T-helper 1 cell treated with Interleukin-12 subunit alpha and Interleukin-12 subunit beta and Interleukin-4 antibody, amounts not matched to agents 30 μg/mL and 1 μg/mL, for 36 hours (primary cell): ENCODE data around the gene NISCH.

ENCODE experiments used
- H3K27ac Mint-ChIP-seq: one replicate; pipeline ENCODE4 v1.8.0; 2021; ENCODE audit warnings: mild to moderate bottlenecking, mixed read lengths
- H3K27me3 Mint-ChIP-seq: one replicate; pipeline ENCODE4 v1.8.0; 2021; ENCODE audit warnings: low read depth, mixed read lengths
- H3K36me3 Mint-ChIP-seq: one replicate; pipeline ENCODE4 v1.8.0; 2021; ENCODE audit warnings: low read depth, mixed read lengths
- H3K4me1 Mint-ChIP-seq: one replicate; pipeline ENCODE4 v1.8.0; 2021; ENCODE audit warnings: low read depth, mixed read lengths
- H3K4me3 Mint-ChIP-seq: one replicate; pipeline ENCODE4 v1.8.0; 2021; ENCODE audit warnings: mild to moderate bottlenecking, moderate library complexity, mixed read lengths
- H3K9me3 Mint-ChIP-seq: one replicate; pipeline ENCODE4 v1.8.0; 2021; ENCODE audit warnings: mixed read lengths

Gene NISCH

DNA sequence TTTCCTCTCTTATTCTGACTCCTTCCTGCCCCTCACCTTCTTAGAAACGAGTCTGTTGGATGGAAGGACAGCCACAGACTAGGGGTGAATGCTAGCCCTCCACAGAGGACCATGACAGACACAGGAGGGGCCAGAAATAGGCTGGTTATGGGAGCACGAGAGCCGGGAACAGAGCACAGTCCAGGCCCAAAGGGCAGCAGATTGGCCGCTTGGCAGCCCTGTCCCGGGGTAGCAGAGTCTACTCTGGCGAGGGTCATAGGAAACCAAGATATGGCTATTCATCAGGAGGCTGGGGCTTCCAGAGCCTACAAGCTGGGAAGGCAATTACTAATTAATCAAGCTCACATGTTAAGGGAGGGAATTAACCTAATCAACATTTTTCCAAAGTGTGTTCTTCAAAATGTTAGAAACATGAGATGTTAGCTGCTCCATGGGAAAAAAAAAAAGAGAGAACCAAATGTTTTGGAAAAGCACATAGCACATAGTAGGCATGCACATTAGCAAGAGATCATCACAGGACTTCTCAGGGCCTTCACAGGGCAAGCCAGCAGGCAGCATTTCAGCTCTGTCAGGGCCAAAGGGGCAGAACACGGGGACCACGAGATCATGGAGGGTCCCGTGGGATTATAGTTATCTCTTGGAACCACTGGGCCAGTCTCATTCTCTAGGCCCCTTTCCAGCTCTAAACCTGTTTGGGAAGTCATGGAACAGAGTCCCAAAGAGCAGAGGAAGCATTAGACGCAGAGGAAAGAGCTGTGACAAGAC lies 23.8 kb upstream of the NISCH start:
- no peak overlapping the region for H3K4me3 Mint-ChIP-seq

DNA sequence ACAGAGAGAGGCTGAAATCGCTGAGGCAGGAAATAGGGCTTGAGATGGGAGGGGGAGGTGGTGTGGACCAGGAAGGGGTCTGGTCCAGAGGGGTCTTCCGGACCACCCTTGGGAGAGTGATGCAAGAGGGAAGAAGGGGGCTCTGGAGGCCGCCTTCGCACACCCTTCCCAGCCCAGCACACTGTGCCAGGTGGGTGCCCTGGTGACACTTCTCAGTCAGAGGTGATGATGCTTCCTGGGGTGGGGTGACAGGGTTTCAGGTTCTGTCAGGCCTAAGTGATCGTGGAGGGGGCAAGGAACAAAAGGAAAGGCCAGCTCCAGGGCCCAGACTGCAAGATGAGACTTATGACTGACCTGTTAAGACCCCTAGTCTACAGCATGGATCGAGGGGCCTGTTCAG lies 23.2 kb upstream of the NISCH start:
- Mint-ChIP-seq H3K4me1 (peaks cover 4% of the 10 kb centered on the region), H3K27ac (no peak overlapping the region), H3K36me3 (no peaks in the 10 kb centered on the region), H3K27me3 (peaks cover 7% of the 10 kb centered on the region), H3K4me3 (no peak overlapping the region), H3K9me3 (no peaks in the 10 kb centered on the region)

More for the DNA sequence above, 23.8 kb upstream of the NISCH start:
- H3K36me3 Mint-ChIP-seq = no peaks in the 10 kb centered on the region
- no peaks in the 10 kb centered on the region for H3K9me3 Mint-ChIP-seq
- H3K4me1 Mint-ChIP-seq = peaks cover 4% of the 10 kb centered on the region
- H3K27me3 Mint-ChIP-seq = peaks cover 7% of the 10 kb centered on the region
- H3K27ac Mint-ChIP-seq = no peak overlapping the region

DNA sequence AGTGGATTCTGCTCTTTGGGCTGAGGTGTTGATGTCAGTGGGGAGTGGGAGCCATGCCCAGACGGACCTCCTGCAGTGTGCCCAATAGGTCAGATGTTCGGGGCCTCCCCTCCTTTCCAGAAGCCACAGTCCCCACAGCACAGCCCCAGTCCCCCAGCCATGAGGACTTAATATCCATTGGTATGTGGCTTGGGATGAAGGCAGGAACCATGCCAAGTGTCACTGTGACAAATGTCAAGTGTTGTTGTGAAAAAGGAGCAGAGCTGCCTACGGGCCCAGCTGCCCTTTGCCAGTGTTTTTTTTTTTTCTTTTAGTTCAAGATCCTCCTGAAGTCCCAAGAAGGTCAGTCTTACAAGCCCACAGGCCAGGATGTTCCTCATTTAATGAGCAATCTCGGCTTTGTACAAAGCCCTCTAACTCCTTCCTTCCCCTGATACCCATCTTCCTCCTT lies 22.7 kb upstream of the NISCH start:
- Mint-ChIP-seq H3K4me1 (peaks cover 4% of the 10 kb centered on the region), H3K4me3 (no peak overlapping the region), H3K9me3 (no peaks in the 10 kb centered on the region), H3K27ac (no peak overlapping the region), H3K36me3 (no peaks in the 10 kb centered on the region), H3K27me3 (peaks cover 7% of the 10 kb centered on the region)

DNA sequence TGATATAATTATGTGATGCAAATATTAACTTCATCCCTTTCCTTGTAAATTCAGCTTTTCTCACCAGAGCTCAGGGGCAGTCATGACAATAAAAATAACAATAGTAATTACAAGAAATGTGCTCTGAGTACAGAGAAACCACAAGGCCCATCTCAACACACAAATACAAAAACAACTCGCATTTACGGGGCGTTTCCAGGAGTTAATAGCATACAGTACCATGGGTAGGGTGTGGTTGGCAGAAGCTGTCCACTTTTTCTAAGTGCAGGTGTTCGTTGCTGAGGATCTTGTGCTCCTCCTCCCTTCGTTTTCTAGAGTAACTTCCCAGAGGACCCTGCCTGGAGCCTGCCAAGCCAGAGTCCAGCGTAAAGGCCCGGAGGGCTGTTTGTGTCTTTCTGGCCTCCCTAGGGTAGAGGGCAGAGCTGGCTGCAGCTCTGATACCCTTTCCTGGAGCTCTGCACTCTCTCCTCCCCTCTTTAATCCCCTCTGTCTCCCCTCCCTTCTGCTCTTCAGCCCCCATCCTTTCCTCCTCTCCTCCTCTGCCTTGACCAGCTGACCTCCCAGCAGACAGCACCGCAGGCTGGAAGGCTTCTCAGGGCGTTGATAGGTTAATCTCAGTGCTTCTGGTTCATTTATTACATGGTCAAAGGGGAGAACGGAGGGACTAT lies 21.9 kb upstream of the NISCH start:
- H3K27me3 Mint-ChIP-seq = peaks cover under 1% of the 10 kb centered on the region
- H3K27ac Mint-ChIP-seq = no peak overlapping the region
- peaks cover 4% of the 10 kb centered on the region for H3K4me1 Mint-ChIP-seq
- H3K36me3 Mint-ChIP-seq = no peaks in the 10 kb centered on the region
- H3K4me3 Mint-ChIP-seq = no peak overlapping the region
- H3K9me3 Mint-ChIP-seq = no peaks in the 10 kb centered on the region

DNA sequence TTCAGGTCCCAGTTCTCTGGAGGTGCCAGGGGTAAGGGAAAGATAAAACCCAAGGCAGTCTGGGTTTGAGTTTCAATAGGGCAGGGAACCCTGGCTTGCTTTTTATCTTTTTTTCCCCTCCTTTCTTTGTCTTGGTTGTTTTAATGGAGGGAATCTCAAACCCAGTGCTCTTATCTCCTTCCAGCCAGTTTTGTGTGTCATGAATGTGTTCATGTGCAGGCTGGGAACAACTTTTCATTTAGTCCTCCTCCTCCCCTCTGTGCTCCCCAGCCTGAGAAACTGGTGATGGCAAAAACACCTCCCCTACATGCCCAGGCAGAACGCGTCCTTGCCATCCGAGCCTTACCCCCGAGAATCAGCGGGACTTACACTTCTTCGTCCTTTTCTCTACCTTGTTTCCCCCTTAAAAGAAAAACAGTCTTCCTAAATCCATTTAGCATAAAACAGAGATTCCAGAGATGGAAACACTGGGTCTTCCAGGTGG lies 21.4 kb upstream of the NISCH start:
- Mint-ChIP-seq H3K4me1 (peaks cover 4% of the 10 kb centered on the region), H3K27ac (no peak overlapping the region), H3K4me3 (no peak overlapping the region), H3K27me3 (no peaks in the 10 kb centered on the region), H3K36me3 (no peaks in the 10 kb centered on the region), H3K9me3 (no peaks in the 10 kb centered on the region)

DNA sequence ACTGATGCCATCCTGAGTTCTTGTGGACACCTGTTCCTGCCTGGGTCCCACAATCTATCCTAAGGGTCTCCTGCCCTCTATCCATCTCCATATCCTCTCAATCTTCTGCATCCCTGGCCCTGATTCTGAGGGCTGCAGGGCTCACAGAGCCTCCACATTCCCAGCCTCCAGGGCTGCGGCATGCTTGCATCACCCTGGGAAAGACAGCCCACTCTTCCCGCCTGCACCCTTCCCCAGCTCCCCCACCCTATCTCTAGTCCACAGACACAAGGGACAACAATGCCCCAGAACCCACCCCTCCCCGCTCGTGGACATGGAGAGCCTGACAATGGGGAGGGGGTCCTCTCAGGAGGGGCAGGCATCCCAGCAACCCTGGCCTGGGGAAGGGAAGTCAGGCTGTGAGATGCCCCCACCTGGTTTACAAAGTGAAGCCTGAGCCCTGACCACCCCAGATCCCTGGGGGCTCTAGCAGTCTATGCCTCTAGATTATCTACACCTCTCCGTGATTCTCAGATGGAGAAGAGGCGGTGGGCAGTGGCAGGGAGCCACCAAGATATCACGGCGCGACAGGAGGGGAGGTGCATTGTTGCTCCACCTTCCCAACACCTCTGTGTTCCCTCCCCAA lies 20.8 kb upstream of the NISCH start:
- peaks cover 4% of the 10 kb centered on the region for H3K4me1 Mint-ChIP-seq
- H3K9me3 Mint-ChIP-seq = no peaks in the 10 kb centered on the region
- H3K27ac Mint-ChIP-seq = no peak overlapping the region
- H3K27me3 Mint-ChIP-seq = no peaks in the 10 kb centered on the region
- H3K4me3 Mint-ChIP-seq = no peak overlapping the region
- no peaks in the 10 kb centered on the region for H3K36me3 Mint-ChIP-seq

DNA sequence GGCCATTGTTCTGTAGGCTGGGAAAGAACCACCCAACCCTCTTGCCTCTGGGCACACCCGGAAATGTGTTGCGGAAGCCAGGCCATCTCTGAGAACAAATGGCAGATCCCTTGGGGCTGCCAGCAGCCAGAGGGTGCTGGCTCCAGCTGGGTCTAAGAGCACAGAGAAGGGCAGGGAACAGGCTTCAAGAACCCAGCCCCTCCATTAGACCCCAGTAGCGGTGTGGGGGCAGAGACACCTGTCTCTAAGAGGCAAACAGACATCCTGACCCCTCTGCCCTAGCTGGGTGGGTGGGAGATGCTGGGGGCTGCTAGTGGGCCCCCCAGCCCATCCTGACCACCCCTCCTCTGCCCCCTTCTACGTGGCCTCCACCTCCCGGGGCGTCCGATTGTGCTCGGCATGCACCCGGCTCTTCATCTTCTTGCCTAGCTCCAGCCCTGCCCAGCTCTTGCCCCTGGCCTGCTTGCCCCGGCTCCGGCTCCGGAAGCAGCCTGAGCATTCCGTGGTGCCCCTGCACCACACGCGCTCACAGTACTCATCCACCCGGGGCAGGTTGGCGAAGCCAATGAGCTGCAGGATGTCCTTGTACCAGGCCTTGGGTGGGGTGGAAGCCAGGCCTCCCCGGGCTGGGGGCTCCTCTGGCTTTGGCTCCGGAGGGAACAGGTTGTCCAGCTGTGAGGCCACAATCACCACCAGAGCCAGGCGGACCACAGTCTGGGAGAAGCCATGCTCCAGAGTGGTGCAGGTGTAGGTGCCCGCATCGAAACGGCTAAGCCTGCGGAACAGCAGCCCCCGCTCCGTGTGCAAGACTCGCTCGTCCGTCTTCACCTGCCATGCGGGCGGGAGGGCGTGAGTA lies 19.9 kb upstream of the NISCH start:
- no peaks in the 10 kb centered on the region for H3K9me3 Mint-ChIP-seq
- H3K4me3 Mint-ChIP-seq = no peak overlapping the region
- H3K27me3 Mint-ChIP-seq = no peaks in the 10 kb centered on the region
- no peak overlapping the region for H3K27ac Mint-ChIP-seq
- peaks cover 4% of the 10 kb centered on the region for H3K4me1 Mint-ChIP-seq
- no peaks in the 10 kb centered on the region for H3K36me3 Mint-ChIP-seq

DNA sequence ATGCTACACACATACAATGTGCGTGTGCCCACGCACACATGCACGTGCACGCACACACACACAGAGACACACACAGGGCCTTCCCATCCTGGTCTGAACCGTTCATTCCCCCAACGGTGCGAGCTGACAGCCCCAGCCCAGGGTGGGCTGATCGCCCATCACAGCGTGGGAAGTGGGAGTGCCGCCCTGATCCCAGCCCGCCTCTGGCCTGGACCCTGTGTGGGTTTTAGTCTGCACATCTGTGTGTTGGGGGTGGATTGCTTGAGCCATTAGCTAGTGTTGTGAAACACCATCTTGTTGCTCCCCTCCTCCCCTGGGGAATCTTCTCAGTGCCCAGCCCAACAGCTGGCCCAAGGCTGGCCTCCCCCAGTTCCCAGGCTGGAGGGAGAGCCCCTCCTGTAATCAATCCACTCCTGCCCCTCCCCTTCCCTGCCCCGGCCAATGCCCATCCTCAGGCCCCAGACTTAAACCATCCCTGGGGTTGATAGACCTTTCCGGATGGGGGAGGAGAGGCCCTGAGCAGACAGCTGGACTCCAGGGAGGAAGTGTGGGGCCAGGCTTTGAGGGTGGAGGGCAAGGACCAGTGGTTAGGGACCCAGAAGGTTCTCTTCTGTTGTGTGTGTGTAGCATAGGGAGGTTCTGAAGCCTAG lies 18.8 kb upstream of the NISCH start:
- no peak overlapping the region for H3K4me3 Mint-ChIP-seq

DNA sequence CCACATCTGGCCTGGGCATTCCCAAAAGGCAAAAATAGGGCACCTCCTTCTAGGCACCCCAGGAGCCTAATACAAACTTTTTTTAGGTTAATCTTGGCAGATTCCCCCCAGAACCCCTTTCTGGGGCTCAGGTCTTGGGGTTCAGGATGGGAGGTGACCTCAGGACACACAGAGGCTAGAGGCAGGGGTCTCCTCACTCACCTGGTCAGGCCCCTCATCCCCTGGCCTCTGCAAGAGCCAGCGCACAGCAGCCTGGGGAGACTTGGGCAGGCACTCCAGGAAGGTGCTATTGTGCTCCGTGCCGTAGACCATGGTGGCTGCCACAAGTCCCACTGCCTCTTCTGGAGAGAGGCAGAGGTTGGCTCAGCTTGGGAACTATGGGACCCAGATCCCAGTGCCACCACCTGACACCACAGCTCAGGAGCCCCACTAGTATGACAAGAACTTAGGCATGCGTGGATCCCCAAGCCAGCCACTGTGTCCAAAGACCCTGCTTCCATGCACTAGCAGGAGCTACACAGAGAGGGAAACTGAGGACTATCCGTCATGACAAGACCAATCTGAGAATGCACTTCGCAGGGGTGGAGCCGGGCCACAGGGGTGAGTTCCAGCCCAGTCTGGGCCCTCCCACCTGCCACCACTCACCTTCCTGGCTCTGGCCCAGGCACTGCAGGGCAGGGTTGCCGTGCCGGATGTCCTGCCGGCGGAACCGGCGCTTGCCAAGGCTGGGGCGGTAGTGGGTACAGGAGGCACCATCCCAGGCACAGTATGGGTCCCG lies 17.9 kb upstream of the NISCH start:
- Mint-ChIP-seq H3K9me3 (no peaks in the 10 kb centered on the region), H3K4me1 (peaks cover 4% of the 10 kb centered on the region), H3K27ac (no peak overlapping the region)

More for the DNA sequence above, 18.8 kb upstream of the NISCH start:
- Mint-ChIP-seq H3K27ac (no peak overlapping the region), H3K4me1 (peaks cover 4% of the 10 kb centered on the region), H3K27me3 (no peaks in the 10 kb centered on the region), H3K36me3 (no peaks in the 10 kb centered on the region), H3K9me3 (no peaks in the 10 kb centered on the region)

DNA sequence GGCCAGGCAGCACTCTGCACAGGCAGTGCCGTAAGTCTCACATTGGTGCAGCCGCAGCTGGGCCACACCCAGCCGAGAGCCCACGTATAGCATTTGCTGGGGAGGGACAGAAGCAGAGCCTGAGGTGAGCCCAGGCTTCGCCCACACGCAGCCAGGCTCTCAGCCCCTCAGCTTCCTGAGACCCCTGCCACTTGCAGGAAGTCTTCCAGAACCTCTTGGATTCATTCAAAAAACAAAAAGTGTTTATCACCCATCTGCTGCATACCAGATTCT lies 17.4 kb upstream of the NISCH start:
- H3K27me3 Mint-ChIP-seq = no peaks in the 10 kb centered on the region
- no peaks in the 10 kb centered on the region for H3K9me3 Mint-ChIP-seq
- H3K36me3 Mint-ChIP-seq = no peaks in the 10 kb centered on the region
- H3K27ac Mint-ChIP-seq = no peak overlapping the region
- H3K4me1 Mint-ChIP-seq = peaks cover 2% of the 10 kb centered on the region
- H3K4me3 Mint-ChIP-seq = no peak overlapping the region

More for the DNA sequence above, 17.9 kb upstream of the NISCH start:
- Mint-ChIP-seq H3K4me3 (no peak overlapping the region), H3K36me3 (no peaks in the 10 kb centered on the region), H3K27me3 (no peaks in the 10 kb centered on the region)

DNA sequence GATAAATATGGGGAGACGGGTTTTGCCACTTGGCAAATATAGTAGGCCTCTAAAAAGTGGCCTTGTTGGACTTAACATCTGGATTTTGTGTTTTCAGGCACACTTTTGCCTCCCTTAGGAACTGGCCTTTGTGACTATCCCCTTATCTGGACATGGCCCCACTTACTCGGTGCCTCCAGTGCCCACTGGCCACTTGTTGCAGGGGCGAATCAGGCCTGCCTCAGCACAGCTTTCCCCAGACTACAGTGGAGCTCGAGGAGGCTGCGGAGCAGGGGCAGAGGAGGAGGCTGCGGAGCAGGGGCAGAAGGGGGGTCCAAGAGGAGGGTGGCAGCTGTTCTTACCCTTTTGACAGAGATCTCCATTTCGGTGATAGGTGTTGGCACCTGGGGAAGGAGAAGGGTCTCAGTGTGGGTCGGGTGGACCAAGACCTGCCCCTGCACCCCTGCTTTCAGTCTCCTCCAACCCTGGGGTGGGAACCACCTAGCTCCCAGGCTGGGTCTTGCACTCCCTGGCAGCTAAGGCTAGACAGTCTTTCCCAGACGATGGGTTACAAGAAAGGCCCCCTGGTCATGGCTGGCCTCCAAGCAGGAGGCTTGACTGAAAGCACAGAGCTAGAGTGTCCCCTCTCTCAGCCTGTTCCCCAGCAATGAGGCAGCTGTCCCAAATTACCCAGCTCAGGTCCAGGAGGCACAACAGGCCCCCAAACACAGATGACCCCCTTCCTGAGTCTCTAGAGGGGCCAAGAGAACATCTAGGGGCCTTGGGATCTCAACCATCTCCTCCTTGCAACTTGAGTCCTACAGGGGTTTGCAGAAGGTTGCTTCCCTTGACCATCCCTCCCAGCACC lies 16.6 kb upstream of the NISCH start:
- H3K4me1 Mint-ChIP-seq = no peaks in the 10 kb centered on the region
- H3K4me3 Mint-ChIP-seq = no peak overlapping the region
- no peaks in the 10 kb centered on the region for H3K36me3 Mint-ChIP-seq
- no peak overlapping the region for H3K27ac Mint-ChIP-seq
- no peaks in the 10 kb centered on the region for H3K9me3 Mint-ChIP-seq
- H3K27me3 Mint-ChIP-seq = no peaks in the 10 kb centered on the region

DNA sequence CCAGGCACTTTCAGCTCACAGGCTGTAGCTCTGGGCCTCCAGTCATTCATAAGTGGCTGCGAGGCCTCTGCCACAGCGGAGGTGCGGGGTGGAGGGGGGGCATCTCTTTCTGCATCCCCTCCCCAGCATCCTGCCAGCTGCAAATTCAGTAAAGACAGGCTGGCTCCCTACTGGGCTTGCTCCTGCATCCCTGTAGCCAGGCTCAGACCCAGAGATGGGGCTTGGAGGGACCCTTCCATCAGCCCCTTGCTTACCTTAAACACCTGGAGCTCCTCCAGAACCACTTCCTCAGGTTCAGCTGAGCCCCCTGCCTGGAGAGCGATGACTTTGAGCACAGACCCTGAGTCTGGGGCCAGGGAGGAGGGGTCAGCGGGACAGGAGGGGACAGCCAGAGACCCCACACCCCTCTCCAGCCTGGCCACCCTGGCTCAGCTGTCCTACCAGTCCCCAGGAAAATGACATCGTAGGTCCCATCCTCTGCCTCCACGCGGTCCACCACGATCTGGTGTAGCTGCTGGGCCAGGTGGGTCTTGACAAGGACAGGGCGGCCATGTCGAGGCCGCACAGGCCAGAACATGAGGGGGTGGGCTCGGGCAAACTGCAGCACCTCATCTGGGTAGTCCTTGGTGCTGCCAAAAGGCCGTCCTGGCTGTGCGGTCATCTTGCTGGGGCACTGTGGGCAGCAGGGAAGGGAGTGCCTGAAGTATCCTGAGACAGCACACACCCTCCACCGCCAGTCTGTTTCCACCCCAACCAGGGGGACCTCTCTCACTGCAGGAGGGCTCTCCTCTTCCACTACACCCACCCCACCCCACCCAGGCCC lies 15.8 kb upstream of the NISCH start:
- no peak overlapping the region for H3K4me3 Mint-ChIP-seq
- no peaks in the 10 kb centered on the region for H3K36me3 Mint-ChIP-seq
- H3K9me3 Mint-ChIP-seq = no peaks in the 10 kb centered on the region
- H3K27me3 Mint-ChIP-seq = no peaks in the 10 kb centered on the region
- H3K4me1 Mint-ChIP-seq = no peaks in the 10 kb centered on the region
- H3K27ac Mint-ChIP-seq = no peak overlapping the region
